Measurements from ENCODE around the gene CHD5.

The CHD5 gene

GRCh38 chr1:6206520-6206855 is 26.4 kb upstream of the CHD5 start:
- Histone ChIP-seq H4K12ac (ENCODE audit: low read depth, low read length) (no peak overlapping the region), H3K9ac (ENCODE audit: low read length) (no peak overlapping the region), H3K79me1 (ENCODE audit: low read length) (peaks cover 5% of the 10 kb centered on the region), H2AFZ (ENCODE audit: insufficient read depth, low read length, poor library complexity) (peak overlapping the region; percentile 93), H3K23ac (ENCODE audit: low read length) (no peak overlapping the region), H3K4me2 (ENCODE audit: low read length) (peak overlapping the region; percentile 86), H3K79me2 (ENCODE audit: control insufficient read depth, insufficient read depth, low read length, poor library complexity) (peaks cover 2% of the 10 kb centered on the region), H3K36me3 (ENCODE audit: control insufficient read depth in 1 of 2, insufficient read depth in 2 of 2, low read length in 2 of 2) (peaks cover 0 to 4% of the 10 kb centered on the region in 2 experiments), H2BK12ac (ENCODE audit: low read length) (no peak overlapping the region), H3K14ac (ENCODE audit: low read length) (no peak overlapping the region), H2BK5ac (ENCODE audit: low read depth, low read length, poor library complexity) (no peak overlapping the region), H2AK5ac (ENCODE audit: low read length) (no peak overlapping the region), H3K18ac (ENCODE audit: low read length) (no peak overlapping the region), H3K4me1 (ENCODE audit: control insufficient read depth in 1 of 2, insufficient read depth in 2 of 2, low read length in 2 of 2) (peaks cover 13 to 20% of the 10 kb centered on the region in 2 experiments), H4K91ac (ENCODE audit: low read depth, low read length) (no peak overlapping the region), H3K9me3 (ENCODE audit: insufficient read depth, low read depth, low read length) (peaks cover 20% of the 10 kb centered on the region), H3K4ac (ENCODE audit: low read depth, low read length) (no peak overlapping the region), H4K8ac (ENCODE audit: low read depth, low read length) (peak overlapping the region; percentile 62), H2BK120ac (ENCODE audit: insufficient read depth, low read length, poor library complexity) (no peak overlapping the region), H3K4me3 (ENCODE audit: low read depth, low read length) (no peak overlapping the region), H3K27me3 (ENCODE audit: insufficient read depth, low read length) (peaks cover 18% of the 10 kb centered on the region), H3K27ac (ENCODE audit: low read depth, low read length) (peak overlapping the region; percentile 24)
- no peak for DNase-seq
- no CpG with 5 or more reads among the region's 25 CpGs for WGBS (ENCODE audit: extremely low coverage, insufficient coverage, insufficient read length)

GRCh38 chr1:6205849-6206519 is 25.9 kb upstream of the CHD5 start, which contains the start of gene RNF207:
Gene RNF207, plus strand, starts transcription at chr1:6206119. Its CDS starts 417 bp downstream, at chr1:6206536.
- Histone ChIP-seq H2BK12ac (ENCODE audit: low read length) (no peak within 1 kb of the TSS), H2BK5ac (ENCODE audit: low read depth, low read length, poor library complexity) (no peak within 1 kb of the TSS), H3K79me1 (ENCODE audit: low read length) (peaks cover 5% of the 10 kb centered on the region), H4K91ac (ENCODE audit: low read depth, low read length) (peak within 1 kb of the TSS; percentile 58), H3K27me3 (ENCODE audit: insufficient read depth, low read length) (peaks cover 18% of the 10 kb centered on the region), H2AFZ (ENCODE audit: insufficient read depth, low read length, poor library complexity) (peak within 1 kb of the TSS; percentile 93), H3K36me3 (ENCODE audit: control insufficient read depth in 1 of 2, insufficient read depth in 2 of 2, low read length in 2 of 2) (peaks cover 0 to 4% of the 10 kb centered on the region in 2 experiments), H2AK5ac (ENCODE audit: low read length) (no peak within 1 kb of the TSS), H4K8ac (ENCODE audit: low read depth, low read length) (peak within 1 kb of the TSS; percentile 62), H3K18ac (ENCODE audit: low read length) (peak within 1 kb of the TSS; percentile 75), H3K23ac (ENCODE audit: low read length) (no peak within 1 kb of the TSS), H3K4me1 (ENCODE audit: control insufficient read depth in 1 of 2, insufficient read depth in 2 of 2, low read length in 2 of 2) (peaks cover 13 to 20% of the 10 kb centered on the region in 2 experiments), H3K14ac (ENCODE audit: low read length) (peak within 1 kb of the TSS; percentile 82), H3K27ac (ENCODE audit: low read depth, low read length) (peak within 1 kb of the TSS; percentile 24), H3K9ac (ENCODE audit: low read length) (peak within 1 kb of the TSS; percentile 45), H2BK120ac (ENCODE audit: insufficient read depth, low read length, poor library complexity) (peak within 1 kb of the TSS; percentile 23), H3K4me2 (ENCODE audit: low read length) (peak within 1 kb of the TSS; percentile 86), H4K12ac (ENCODE audit: low read depth, low read length) (peak within 1 kb of the TSS; percentile 78), H3K79me2 (ENCODE audit: control insufficient read depth, insufficient read depth, low read length, poor library complexity) (peaks cover 2% of the 10 kb centered on the region), H3K9me3 (ENCODE audit: insufficient read depth, low read depth, low read length) (peaks cover 20% of the 10 kb centered on the region), H3K4me3 (ENCODE audit: low read depth, low read length) (peak within 1 kb of the TSS; percentile 68), H3K4ac (ENCODE audit: low read depth, low read length) (no peak within 1 kb of the TSS)
- peak; percentile 86 to 94 for DNase-seq
- no CpG with 5 or more reads among the region's 66 CpGs for WGBS (ENCODE audit: extremely low coverage, insufficient coverage, insufficient read length)

GRCh38 chr1:6202256-6202655 is 22.1 kb upstream of the CHD5 start:
- H3K9ac ChIP-seq (ENCODE audit: low read length) = no peak overlapping the region
- H3K4me1 ChIP-seq (ENCODE audit: control insufficient read depth in 1 of 2, insufficient read depth in 2 of 2, low read length in 2 of 2) = peaks cover 9 to 15% of the 10 kb centered on the region in 2 experiments
- no peak overlapping the region for H2BK12ac ChIP-seq (ENCODE audit: low read length)
- H3K27ac ChIP-seq (ENCODE audit: low read depth, low read length) = no peak overlapping the region
- H3K4me2 ChIP-seq (ENCODE audit: low read length) = no peak overlapping the region
- peaks cover 17% of the 10 kb centered on the region for H3K79me1 ChIP-seq (ENCODE audit: low read length)
- no peak overlapping the region for H3K14ac ChIP-seq (ENCODE audit: low read length)
- H3K4me3 ChIP-seq (ENCODE audit: low read depth, low read length) = no peak overlapping the region
- no peak overlapping the region for H3K18ac ChIP-seq (ENCODE audit: low read length)
- no peak overlapping the region for H4K8ac ChIP-seq (ENCODE audit: low read depth, low read length)
- no peak overlapping the region for H3K23ac ChIP-seq (ENCODE audit: low read length)
- H3K36me3 ChIP-seq (ENCODE audit: control insufficient read depth in 1 of 2, insufficient read depth in 2 of 2, low read length in 2 of 2) = peaks cover 2 to 4% of the 10 kb centered on the region in 2 experiments
- H2AK5ac ChIP-seq (ENCODE audit: low read length) = no peak overlapping the region
- no peak for DNase-seq
- H2BK5ac ChIP-seq (ENCODE audit: low read depth, low read length, poor library complexity) = no peak overlapping the region
- peaks cover 5% of the 10 kb centered on the region for H3K9me3 ChIP-seq (ENCODE audit: insufficient read depth, low read depth, low read length)
- H3K79me2 ChIP-seq (ENCODE audit: control insufficient read depth, insufficient read depth, low read length, poor library complexity) = peaks cover 15% of the 10 kb centered on the region
- peaks cover 11% of the 10 kb centered on the region for H3K27me3 ChIP-seq (ENCODE audit: insufficient read depth, low read length)
- H4K12ac ChIP-seq (ENCODE audit: low read depth, low read length) = no peak overlapping the region
- no peak overlapping the region for H2BK120ac ChIP-seq (ENCODE audit: insufficient read depth, low read length, poor library complexity)
- H4K91ac ChIP-seq (ENCODE audit: low read depth, low read length) = no peak overlapping the region
- no peak overlapping the region for H2AFZ ChIP-seq (ENCODE audit: insufficient read depth, low read length, poor library complexity)
- WGBS (ENCODE audit: extremely low coverage, insufficient coverage, insufficient read length) = no CpG with 5 or more reads among the region's 7 CpGs
- H3K4ac ChIP-seq (ENCODE audit: low read depth, low read length) = no peak overlapping the region

- H3K27me3 ChIP-seq (ENCODE audit: insufficient read depth, low read length) = no peaks in the 10 kb centered on the region
- H3K4me1 ChIP-seq (ENCODE audit: control insufficient read depth in 1 of 2, insufficient read depth in 2 of 2, low read length in 2 of 2) = peaks cover 5 to 9% of the 10 kb centered on the region in 2 experiments
- peak overlapping the region; percentile 71 for H3K14ac ChIP-seq (ENCODE audit: low read length)
- H3K9me3 ChIP-seq (ENCODE audit: insufficient read depth, low read depth, low read length) = peaks cover 2% of the 10 kb centered on the region
- no peak overlapping the region for H2BK12ac ChIP-seq (ENCODE audit: low read length)
- H3K79me1 ChIP-seq (ENCODE audit: low read length) = peaks cover 13% of the 10 kb centered on the region
- H3K4me3 ChIP-seq (ENCODE audit: low read depth, low read length) = no peak overlapping the region
- H2AFZ ChIP-seq (ENCODE audit: insufficient read depth, low read length, poor library complexity) = peak overlapping the region; percentile 75
- peak overlapping the region; percentile 82 for H2BK120ac ChIP-seq (ENCODE audit: insufficient read depth, low read length, poor library complexity)
- H3K9ac ChIP-seq (ENCODE audit: low read length) = no peak overlapping the region
- no peak overlapping the region for H3K23ac ChIP-seq (ENCODE audit: low read length)
- no peak for DNase-seq
- H3K36me3 ChIP-seq (ENCODE audit: control insufficient read depth in 1 of 2, insufficient read depth in 2 of 2, low read length in 2 of 2) = peaks cover 12 to 16% of the 10 kb centered on the region in 2 experiments
- peak overlapping the region; percentile 49 for H3K4me2 ChIP-seq (ENCODE audit: low read length)
- peak overlapping the region; percentile 58 for H3K18ac ChIP-seq (ENCODE audit: low read length)
- whole genome bisulfite sequencing (ENCODE audit: extremely low coverage, insufficient coverage, insufficient read length) = no CpG with 5 or more reads among the region's 10 CpGs
- H4K12ac ChIP-seq (ENCODE audit: low read depth, low read length) = peak overlapping the region; percentile 63
- peak overlapping the region; percentile 95 for H4K8ac ChIP-seq (ENCODE audit: low read depth, low read length)
- H3K79me2 ChIP-seq (ENCODE audit: control insufficient read depth, insufficient read depth, low read length, poor library complexity) = peaks cover 13% of the 10 kb centered on the region
- peak overlapping the region; percentile 61 for H3K4ac ChIP-seq (ENCODE audit: low read depth, low read length)
- H2AK5ac ChIP-seq (ENCODE audit: low read length) = peak overlapping the region; percentile 69
- peak overlapping the region; percentile 91 for H4K91ac ChIP-seq (ENCODE audit: low read depth, low read length)
- H3K27ac ChIP-seq (ENCODE audit: low read depth, low read length) = peak overlapping the region; percentile 43
- H2BK5ac ChIP-seq (ENCODE audit: low read depth, low read length, poor library complexity) = peak overlapping the region; percentile 71
Measured at GRCh38 chr1:6200188-6200809, 20.2 kb upstream of the CHD5 start.

Measured in trophoblast cell (in vitro differentiated cells and primary cell).